HG02678 (cell line): ENCODE measurements around the gene PREB.

ENCODE experiments used
- ATAC-seq: cut with Tn5 transposase; IDR thresholded peaks from one replicate; pipeline ENCODE4 v1.9.1; 2021; ENCODE audit warnings: mild to moderate bottlenecking, moderate library complexity; ENCODE audit not compliant: unreplicated experiment

Gene PREB

DNA sequence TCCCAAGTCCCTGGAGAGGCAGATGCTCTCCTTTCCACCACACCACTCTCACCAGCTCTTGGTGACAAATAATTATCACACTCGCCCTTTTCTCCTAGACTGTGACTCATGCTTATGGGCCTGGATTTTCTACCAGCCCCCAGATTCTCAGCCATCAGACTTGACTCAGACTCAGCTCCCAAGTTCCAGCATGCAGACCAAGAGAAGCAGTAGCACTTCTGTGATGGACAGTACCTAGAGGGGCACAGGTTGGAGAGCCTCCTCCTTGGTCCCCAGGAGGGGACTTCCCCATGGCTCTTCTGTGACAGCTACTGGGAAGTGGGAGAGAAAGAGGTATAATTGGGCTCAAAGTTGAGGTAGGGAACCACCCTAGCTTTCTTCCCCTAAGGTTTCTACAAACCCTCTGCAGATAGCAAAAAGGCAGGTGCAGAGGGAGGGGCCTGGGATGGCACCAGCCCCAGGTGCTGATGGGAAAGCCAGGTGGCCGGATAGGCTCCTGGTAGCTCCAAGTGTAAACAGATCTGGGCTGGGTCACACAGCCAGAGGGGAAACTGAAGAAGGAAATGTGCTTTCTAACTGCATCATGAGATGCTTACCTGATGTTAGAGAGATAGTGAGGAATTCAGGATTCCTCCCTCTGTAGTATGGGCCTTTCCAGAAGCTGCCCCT, 18.5 kb upstream of the PREB start:
- ATAC-seq = no peak

DNA sequence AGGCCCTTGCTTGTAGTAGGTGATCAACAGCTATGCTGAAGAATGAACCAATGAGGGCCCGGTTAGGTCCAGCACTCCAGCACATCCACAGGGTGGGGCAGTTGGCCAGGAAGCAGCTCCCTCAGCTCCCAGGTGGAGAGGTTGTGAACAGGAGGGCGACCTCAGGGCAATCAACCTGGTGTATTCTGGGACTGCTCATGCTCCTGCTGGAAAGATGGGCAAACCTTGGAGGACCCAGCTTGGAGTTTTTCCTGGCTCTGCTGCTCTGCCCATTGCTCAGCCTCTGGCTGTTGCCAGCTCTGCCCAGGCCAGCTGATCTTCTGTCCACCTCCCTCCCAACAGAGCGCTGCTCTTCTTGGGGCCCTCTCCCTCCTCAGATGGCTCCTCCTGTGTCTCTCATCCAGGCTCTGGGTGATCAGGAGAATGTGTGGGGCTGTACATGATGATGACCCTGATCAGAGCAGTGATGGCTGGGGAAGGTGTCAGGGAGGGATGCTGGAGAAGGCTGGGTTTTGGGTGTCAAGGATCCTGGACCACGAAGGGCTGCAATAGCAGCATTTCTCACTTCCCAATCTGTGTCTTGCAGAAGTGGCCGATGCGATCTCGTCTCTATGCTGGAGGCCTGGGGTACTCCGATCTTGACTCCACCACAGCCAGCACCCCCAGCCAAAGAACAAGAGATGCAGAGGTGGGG, 17.8 kb upstream of the PREB start:
- ATAC-seq = no peak

DNA sequence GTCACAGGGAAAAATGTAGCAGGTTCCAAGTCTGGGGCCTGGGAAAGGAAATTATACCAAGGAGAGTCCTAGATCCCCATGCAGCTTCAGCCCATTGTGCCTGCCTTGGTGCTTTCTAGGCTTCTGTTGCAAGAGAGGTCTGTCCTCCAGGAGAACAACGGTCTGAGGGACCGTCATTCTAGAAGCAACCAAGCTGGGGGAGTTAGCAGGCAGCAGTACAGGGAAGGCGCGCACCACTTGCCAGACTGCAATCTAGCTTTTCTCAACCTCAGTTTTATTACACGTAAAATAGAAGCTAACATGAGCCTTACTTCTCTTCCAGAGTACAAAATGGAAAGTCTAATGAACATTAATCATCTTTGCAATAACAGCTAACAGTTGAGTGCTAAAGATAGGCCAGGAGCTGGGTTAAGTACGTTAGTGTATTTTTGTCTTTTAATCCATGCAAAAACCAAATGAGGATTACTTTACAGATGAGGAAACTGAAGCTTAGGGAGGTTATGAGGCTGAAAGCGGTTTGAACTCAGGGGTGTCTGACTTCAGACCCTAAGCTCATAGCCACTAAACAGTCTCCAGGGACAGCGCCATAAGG, 16.3 kb upstream of the PREB start:
- ATAC-seq = no peak

DNA sequence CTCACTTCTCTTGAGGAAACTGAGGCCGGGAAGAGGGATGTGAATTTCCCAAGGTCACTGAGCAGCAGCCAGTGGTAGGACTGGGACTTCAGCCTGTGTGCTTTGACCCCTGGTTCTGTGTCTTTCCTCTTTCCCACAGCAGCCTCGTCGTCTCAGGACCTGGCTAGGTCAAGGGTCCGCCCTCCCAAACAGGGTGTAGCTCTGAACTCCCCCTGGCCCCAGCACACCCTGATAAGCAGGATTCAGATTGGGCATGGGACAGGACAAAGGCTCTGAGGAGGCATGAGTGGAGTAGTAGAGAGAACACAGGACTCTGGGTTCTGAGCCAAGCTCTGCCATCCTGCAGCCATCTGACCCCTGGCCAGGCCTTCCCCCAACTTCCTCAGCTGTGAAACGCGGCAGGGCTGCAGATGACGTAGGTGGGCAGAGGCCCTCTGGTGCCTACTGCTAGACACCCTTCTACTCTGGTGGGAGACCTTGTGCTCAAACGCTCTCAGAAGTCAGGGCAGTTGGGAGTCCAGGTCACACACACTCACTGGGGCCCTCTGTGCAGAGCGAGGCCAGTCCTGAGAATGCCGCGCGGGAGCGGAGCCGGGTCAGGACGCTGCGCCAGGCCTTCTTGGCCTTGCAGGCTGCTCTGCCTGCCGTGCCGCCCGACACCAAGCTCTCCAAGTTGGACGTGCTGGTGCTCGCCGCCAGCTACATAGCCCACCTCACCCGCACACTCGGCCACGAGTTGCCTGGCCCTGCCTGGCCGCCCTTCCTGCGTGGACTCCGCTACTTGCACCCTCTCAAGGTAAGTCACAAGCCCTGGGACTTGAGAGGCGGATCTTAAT, 15.4 kb upstream of the PREB start:
- no peak for ATAC-seq

DNA sequence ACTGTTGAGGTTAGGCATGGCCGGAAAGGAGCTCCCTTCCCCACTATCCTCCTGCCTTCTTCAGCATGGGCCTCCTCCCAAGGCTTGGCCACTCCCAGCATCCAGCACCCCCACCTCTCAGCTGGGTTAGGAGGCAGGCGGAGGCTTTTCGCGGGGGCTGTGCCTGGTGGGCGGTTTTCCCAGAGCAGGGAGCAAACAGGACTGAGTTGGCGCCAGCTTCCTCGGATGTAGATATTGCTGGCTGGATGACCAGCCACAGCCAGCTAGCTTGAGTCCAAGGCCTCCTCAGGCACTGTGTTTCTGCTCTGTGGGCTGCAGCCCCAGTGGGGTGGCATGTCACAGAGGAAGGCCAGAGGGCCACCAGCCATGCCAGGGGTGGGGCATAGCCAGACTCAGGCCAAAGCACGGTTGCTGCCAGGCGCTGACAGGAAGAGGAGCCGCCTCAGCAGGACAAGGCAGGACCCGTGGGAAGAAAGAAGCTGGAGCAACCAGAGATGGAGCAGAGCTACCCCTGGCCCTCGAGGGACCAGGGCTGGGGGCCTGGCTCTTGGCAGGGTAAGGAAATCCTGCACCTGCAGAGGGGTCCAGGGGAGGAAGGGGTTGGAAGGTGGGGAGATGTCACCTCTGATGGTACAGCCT, 14.5 kb upstream of the PREB start, which contains the start of gene TCF23:
TCF23 (plus strand) TSS at position 204 of the 639 bp plus-strand sequence; CDS start at position 334, 130 bp downstream.
- ATAC-seq = no peak

DNA sequence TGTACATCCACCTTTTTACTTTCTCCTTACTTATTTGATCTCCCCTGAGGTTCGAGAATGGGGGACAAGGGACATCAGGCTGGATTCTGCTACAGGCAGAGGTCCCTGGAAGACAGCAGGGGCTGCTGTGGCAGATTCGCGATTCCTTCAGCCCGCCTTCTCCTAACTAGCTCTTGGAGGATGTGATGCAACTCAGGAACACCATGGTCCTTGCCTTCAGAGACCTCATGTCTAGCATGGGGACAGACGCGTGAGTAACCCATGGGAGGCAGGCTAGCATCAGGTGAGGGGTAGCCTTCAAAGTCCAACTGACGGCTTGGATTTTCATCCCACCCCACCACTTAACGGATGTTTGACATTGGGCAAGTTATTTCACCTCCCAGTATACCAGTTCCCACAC, 13.5 kb upstream of the PREB start:
- ATAC-seq = no peak

DNA sequence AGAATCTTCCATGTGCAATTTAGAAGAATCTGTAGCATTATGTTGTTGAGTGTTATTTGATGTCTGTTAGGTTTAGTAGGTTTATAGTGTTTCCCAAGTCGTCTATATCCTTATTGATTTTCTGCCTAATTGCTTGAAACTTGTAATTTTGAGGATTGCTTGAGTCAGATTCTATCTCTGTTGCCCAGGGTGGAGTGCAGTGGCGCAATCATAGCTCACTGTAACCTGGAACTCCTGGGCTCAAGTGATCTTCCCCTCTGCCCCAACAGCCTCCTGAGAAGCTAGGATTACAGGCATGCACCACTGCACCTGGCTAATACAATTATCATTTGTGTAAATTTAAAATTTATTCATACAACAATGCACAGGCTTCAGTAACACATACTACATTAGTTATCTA, 11.2 kb upstream of the PREB start:
- no peak for ATAC-seq

DNA sequence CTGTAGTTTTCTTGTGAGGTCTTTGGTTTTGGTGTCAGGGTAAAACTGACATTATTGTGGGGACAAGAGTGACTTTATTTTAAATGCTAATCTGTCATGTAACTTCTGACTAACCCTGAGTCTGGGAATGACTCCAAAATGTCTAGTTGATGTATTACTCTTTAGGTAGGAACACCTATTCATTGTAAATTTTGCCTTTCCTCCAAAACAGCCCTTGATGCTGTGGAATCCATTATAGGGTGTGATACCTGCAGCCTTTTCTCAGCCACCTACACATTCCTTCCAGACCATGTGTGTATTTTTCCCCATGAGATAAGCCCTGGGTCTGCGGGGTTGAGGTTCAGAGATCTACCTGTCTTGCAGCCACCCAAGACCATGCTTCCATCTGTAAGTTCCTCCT, 8.8 kb upstream of the PREB start:
- no peak for ATAC-seq

DNA sequence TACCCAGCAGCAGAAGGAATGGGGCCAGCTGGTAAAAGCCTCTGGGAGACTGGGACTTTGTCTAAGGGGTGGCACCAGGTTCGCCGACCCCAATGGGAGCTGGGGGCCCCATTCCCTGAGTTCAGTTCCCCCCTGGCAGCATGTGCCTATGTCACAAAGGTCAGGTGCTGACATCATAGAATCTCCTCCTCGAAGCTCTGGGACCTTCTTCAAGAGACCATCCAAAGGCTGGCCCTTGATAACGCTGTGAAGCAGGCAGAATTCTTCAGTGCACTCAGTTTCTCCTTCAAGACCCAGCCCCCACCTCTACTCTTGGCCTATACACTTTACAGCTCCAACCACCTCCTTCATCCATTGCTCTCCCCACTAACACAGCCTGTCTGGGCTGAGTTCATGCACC, 4.9 kb upstream of the PREB start, which contains the start of gene PRR30:
PRR30 (minus strand) TSS at position 101 of the 400 bp plus-strand sequence. CDS start 1,081 bp downstream, outside the sequence.
- no peak for ATAC-seq

DNA sequence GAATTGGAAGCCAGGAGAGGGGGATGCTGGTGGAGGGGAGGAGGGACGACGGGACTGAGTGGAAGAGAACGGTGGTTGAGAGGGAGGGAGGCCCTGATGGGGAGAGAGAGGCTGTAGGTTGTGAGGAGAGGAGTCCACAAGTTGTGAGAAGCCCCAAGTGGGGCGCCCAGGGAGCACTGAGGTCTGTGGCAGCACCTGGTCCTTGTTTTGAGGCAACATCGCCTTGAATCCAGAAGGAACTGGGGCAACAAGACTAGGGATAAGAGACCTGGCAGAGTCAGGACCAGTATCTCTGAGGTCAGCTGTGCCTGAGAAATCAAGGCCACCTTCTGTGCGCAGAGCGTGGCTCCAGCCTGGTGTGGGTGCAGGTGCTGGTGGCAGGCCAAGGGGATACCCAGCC, 3.7 kb upstream of the PREB start:
- no peak for ATAC-seq

DNA sequence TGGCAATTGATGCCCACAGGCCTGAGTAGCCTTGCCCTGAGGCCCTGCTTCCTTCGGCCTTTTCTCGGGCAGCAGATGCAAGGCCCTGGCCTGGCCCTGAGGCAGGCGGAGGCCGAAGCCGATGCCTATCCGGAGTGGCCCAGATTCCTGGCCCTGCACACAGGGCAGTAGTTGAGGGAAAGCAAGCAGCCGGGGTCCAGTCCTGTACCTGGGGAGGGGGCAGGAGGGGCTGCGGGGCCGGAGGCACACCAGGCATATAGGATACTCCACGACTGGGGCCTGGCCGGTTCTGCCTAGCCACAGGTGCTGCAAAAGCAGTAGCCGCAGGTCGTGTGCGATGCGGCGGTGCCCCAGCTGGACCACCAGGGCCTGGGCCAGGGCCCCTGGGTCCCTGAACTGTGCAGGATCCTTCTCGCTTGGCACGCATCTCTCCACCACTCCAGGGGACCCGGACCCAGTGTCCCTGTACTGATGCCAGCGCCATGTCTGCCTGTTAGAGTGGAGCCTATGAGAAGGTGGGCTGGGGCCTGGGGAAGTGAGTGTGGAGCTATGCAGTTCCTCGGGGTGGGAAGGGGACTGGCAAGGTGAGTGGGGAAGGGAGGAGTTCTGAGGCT, 3.0 kb upstream of the PREB start:
- no peak for ATAC-seq

DNA sequence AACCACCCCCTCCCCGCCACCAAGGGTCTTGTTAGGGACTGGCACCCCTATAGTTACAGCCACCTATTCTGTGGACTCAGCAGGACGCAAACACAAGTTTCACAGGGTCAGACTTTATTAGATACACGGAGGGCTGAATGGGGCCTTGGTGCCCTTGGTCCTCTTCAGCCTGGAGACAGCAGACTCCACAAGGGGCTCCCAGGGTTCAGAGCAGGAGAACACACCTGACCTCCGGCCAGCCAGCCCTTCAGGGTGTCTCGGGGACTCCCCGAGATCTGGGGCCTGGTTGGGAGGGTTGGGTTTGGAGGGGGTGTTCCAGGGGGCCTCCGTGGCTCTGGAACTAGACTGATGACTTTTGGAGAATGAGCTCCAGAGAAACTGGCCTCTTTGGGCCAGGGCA, 2.3 kb upstream of the PREB start:
- ATAC-seq = no peak

DNA sequence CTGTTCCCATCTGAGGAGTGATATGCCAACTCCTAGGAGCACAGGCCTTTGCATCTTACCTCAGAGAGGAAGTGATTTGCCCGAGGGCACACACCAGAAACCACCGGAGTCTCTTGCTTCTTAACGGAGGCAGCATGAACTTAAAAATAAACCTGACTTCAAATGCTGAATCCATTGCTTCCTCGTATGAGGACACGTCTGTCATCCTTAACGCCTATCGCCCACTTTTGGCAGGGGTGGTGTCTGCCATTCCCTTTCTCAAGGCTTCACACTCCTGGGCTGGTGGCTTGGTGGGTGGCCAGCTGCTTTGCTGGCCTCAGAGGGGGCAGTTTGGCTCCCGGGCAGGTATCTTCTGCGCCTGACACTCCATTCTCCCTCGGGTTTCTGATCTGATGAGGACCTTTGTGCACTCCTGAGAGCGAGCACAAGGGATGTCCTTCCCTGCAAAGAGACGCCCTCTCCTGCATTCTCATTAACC, 1.1 kb upstream of the PREB start:
- no peak for ATAC-seq

DNA sequence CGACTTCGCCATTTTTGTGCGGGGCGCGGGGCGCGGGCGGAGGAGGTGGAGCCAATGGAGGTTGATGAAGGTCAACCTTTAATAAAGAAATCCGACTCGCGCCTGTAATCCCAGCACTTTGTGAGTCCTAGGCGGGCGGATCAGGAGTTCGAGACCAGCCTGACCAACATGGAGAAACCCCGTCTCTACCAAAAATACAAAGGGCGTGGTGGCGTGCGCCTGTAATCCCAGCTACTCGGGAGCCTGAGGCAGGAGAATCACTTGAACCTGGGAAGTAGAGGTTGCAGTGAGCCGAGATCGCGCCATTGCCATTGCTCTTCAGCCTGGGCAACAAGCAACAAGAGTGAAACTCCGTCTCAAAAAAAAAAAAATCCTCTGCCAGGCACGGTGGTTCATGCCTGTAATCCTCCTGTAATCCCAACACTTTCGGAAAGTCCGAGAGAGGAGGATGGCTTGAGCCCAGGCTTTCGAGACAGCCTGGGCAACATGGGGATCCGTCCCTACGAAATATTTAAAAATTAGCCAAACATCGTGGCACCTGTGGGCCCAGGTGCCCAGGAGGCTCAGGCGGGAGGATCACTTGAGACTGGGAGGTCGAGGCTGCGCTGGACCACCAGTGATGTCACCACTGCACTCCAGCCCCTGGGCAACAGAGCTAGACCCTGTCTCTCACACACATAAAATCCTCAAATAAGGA, 493 bp upstream of the PREB start:
- no peak for ATAC-seq

DNA sequence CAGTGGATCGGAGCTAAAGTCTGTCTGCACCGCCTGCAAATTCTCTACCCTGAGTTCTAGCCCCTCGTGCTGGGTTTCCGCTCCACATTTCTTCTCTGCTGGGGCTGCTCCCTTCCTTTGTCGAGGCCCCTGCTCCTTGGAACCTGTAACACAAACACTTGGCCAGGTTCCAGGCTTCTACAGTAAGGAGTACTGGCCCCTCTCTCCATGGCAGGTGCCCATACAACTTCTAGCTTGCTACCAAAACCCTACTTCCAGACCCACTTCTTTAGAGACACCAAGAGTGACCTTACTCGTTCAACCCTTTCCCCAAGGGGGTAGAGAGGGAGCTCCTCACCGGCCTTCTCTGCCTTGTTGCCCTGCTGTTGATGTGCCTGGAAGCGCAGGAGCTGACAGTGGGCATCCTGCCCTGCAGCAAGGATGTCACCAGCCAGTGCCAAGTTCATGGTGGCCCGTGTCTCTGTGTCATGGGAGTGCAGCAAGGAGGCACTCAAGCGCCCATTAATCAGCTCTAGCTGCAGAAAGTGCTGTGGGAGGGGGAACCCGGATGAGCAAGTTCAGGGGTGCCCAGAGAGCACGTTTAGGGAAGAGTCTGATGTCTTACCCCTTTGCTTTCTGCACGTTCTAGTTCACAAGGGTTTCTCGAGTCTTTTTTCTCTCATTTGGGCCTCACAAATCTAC, 1.1 kb downstream of the PREB start:
- no peak for ATAC-seq

DNA sequence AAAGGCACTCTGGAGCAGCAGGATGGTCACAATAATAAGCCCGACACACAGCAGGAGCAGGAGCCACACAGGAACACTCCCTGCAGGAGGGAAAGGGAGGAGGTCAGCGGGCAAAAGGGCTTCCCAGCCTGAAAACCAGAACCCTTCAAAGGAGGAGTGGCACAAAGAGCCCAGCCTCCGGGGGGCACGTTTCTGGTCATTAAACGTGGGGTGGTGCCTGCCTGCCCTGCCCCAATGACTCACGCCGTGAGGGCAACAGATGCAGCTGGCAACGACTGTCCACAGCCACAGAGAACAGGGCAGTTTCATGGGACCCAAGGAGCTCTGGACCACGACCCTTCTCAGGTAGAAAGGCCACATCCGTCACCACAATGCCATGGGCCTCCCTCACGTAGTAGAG, 3.0 kb downstream of the PREB start:
- ATAC-seq = no peak

DNA sequence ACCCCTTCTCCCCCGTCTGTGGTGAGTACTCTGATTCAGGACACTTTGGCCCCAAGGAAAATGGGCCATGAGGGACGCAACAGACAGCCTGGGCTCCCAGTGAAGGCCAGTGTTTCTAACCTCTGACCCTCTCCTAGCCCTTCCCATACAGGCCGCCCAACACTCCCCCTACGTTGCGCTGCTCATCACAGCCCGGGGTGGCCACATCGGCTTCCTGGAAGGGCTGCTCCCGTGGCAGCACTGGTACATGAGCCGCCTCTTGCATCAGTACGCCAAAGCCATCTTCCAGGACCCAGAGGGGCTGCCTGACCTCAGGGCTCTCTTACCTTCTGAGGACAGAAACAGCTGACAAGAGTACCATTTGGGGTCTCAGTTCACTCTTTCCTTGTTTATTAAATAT, 4.0 kb downstream of the PREB start:
- no peak for ATAC-seq

DNA sequence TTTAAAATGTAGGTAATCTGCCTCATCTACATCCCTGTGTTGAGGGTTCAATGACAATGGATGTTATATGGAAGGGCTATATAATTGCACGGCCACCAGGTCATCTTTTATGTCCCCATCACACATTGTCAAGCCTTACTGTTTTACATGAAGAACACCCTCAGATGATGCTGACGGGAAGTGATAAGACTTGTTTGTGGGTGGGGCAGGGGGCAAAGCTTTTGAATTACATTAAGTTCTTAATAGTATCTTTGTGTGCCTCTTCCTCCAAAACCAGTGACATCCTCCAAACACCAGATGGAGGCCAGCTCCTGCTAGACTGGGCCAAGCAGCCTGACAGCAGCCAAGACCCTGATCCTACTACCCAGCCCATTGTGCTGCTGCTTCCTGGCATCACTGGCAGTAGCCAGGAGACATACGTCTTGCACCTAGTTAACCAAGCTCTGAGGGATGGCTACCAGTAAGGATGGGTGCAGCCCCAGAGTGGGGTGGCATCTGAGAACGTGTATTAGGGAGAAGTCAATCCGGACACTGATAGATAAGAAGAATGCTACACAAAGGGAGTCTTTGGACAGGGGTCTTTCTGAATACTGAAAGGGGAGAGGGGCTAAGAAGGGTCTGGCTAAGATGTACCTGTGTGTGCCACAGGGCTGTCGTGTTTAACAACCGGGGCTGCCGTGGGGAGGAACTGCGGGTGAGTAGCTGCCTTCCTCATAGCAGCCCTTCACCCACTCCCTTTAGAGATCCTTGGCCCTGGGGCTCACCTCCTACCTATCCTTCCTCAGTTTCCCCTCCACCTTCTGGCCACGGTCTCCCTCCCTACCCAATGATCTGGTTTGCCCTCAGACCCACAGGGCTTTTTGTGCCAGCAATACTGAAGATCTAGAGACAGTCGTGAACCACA, 5.5 kb downstream of the PREB start:
- ATAC-seq = no peak
